GM23338 (cell line): ENCODE measurements around the gene TMEM63A. TPM values are rescaled to one million over a fixed set of nuclear protein-coding genes. Genes with fewer than 3 reads are reported as not detected.

Source experiments
- ATAC-seq: fragments of 200-7000 bp; cut with Tn5 transposase; 3 replicates; pipeline ENCODE4 v1.9.1; 2020
- DNase-seq: peaks from one replicate; pipeline ENCODE4 v3.0.0-alpha.2; 2015; ENCODE audit warnings: low spot score
- H2AFZ ChIP-seq: fragments of 200-600 bp; sonication (generic); 2 replicates; pipeline ENCODE4 v1.8.0; 2016; ENCODE audit warnings: antibody characterized with exemption, mild to moderate bottlenecking, moderate library complexity
- H3F3A ChIP-seq: fragments of 200-600 bp; sonication (generic); replicated peaks from 2 replicates; pipeline ENCODE4 v1.8.0; 2017; ENCODE audit warnings: antibody characterized with exemption, mixed run types, low read depth
- H3K27ac ChIP-seq: fragments of 200-600 bp; sonication (generic); 2 replicates; pipeline ENCODE4 v1.6.1; 2016; ENCODE audit warnings: low read depth
- H3K27me3 ChIP-seq: fragments of 200-600 bp; sonication (generic); 2 replicates; pipeline ENCODE4 v1.8.0; 2016; ENCODE audit warnings: mild to moderate bottlenecking, mixed run types, moderate library complexity; ENCODE audit not compliant: insufficient read depth
- H3K36me3 ChIP-seq: fragments of 200-600 bp; sonication (generic); 2 replicates; pipeline ENCODE4 v1.8.0; 2016; ENCODE audit warnings: mild to moderate bottlenecking; ENCODE audit not compliant: insufficient read depth
- H3K4me1 ChIP-seq: fragments of 200-600 bp; sonication (generic); 2 replicates; pipeline ENCODE4 v1.8.0; 2016; ENCODE audit warnings: mild to moderate bottlenecking, moderate library complexity; ENCODE audit not compliant: insufficient read depth
- H3K4me2 ChIP-seq: fragments of 200-600 bp; sonication (generic); 2 replicates; pipeline ENCODE4 v1.7.1; 2017; ENCODE audit warnings: mixed run types
- H3K4me3 ChIP-seq: fragments of 200-600 bp; sonication (generic); 2 replicates; pipeline ENCODE4 v1.6.1; 2016; ENCODE audit warnings: mixed run types
- H3K79me2 ChIP-seq: fragments of 200-600 bp; sonication (generic); replicated peaks from 2 replicates; pipeline ENCODE4 v1.8.0; 2017; ENCODE audit warnings: mild to moderate bottlenecking; ENCODE audit not compliant: insufficient read depth
- H3K9me2 ChIP-seq: fragments of 200-600 bp; sonication (generic); 2 replicates; pipeline ENCODE4 v1.8.0; 2017; ENCODE audit not compliant: insufficient read depth
- H4K20me1 ChIP-seq: fragments of 200-600 bp; sonication (generic); replicated peaks from 2 replicates; pipeline ENCODE4 v1.8.0; 2017; ENCODE audit warnings: mild to moderate bottlenecking; ENCODE audit not compliant: insufficient read depth
- H3K27ac Mint-ChIP-seq: 2 replicates; pipeline ENCODE4 v1.8.0; 2020; ENCODE audit warnings: inconsistent platforms, mild to moderate bottlenecking, moderate library complexity, mixed read lengths
- H3K27me3 Mint-ChIP-seq: 3 replicates; pipeline ENCODE4 v1.8.0; 2022; ENCODE audit warnings: low read depth, mild to moderate bottlenecking, moderate library complexity, mixed read lengths, inconsistent platforms; ENCODE audit not compliant: insufficient read depth, poor library complexity
- H3K36me3 Mint-ChIP-seq: 3 replicates; pipeline ENCODE4 v1.8.0; 2021; ENCODE audit warnings: low read depth, mild to moderate bottlenecking, inconsistent platforms, moderate library complexity, mixed read lengths
- H3K4me1 Mint-ChIP-seq: 3 replicates; pipeline ENCODE4 v1.8.0; 2020; ENCODE audit warnings: mild to moderate bottlenecking, inconsistent platforms, mixed read lengths
- H3K4me3 Mint-ChIP-seq: 3 replicates; pipeline ENCODE4 v1.8.0; 2021; ENCODE audit warnings: moderate library complexity, mild to moderate bottlenecking, inconsistent platforms, mixed read lengths
- H3K9me3 Mint-ChIP-seq: 3 replicates; pipeline ENCODE4 v1.8.0; 2020; ENCODE audit warnings: moderate library complexity, mild to moderate bottlenecking, inconsistent platforms, mixed read lengths
- CTCF ChIP-seq, 2 experiments: fragments of 200-600 bp in 1 of 2; sonication (generic) in 1 of 2; conservative IDR thresholded peaks; 2 replicates each; pipeline versions ENCODE4 v1.5.1 to v1.6.1; 2016 to 2017; ENCODE audit warnings: antibody characterized with exemption in 2 of 2, low read depth in 2 of 2, mild to moderate bottlenecking in 2 of 2, moderate library complexity in 1 of 2
- EZH2 ChIP-seq: fragments of 200-600 bp; sonication (generic); IDR thresholded peaks from one replicate; pipeline ENCODE4 v1.8.0; 2017; ENCODE audit warnings: antibody characterized with exemption, mild to moderate bottlenecking, low read depth; ENCODE audit not compliant: unreplicated experiment
- EZH2phosphoT487 ChIP-seq: fragments of 200-600 bp; sonication (generic); IDR thresholded peaks from one replicate; pipeline ENCODE4 v1.8.1; 2018; ENCODE audit warnings: antibody characterized with exemption; ENCODE audit not compliant: unreplicated experiment
- JUNB ChIP-seq: IDR thresholded peaks from one replicate; pipeline ENCODE4 v1.6.1; 2016; ENCODE audit warnings: antibody characterized with exemption; ENCODE audit not compliant: unreplicated experiment
- POLR2AphosphoS5 ChIP-seq: IDR thresholded peaks from 2 replicates; pipeline ENCODE4 v1.6.1; 2016; ENCODE audit warnings: antibody characterized with exemption, low read depth
- REST ChIP-seq: IDR thresholded peaks from one replicate; pipeline ENCODE4 v1.6.1; 2018; ENCODE audit warnings: antibody characterized with exemption; ENCODE audit not compliant: unreplicated experiment
- ZNF462 ChIP-seq: fragments of 250-450 bp; sonication (Bioruptor Pico); IDR thresholded peaks from 2 replicates; pipeline ENCODE4 v1.5.0; 2020; ENCODE audit warnings: mild to moderate bottlenecking, moderate library complexity
- polyA plus RNA-seq: library from polyadenylated mRNA; unstranded; fragments of >200 nt; fragmentation: Nextera tagmentation; extraction: Ambion mirVana; gene quantifications from 2 replicates; pipeline ENCODE4 v1.2.1, GENCODE V29; 2016
- total RNA-seq: library from RNA; depleted of rRNA; stranded (reverse); fragments of >200 nt; shearing (Covaris generic); gene quantifications from 2 replicates; pipeline ENCODE4 v1.2.3, GENCODE V29; 2014

Gene TMEM63A
- total and polyA plus RNA-seq, 2 experiments from 2014 or later: 31.7 to 76.9 TPM

- H3K27ac Mint-ChIP-seq: no peak overlapping the region
- ATAC-seq: no peak
Observed at GRCh38 chr1:225889743-225890142, 7.6 kb upstream of the TMEM63A start.

GRCh38 chr1:225888898-225889601 lies 6.9 kb upstream of the TMEM63A start, which contains the start of gene LEFTY1:
TSS of gene LEFTY1 (minus strand) at chr1:225889146. CDS start at chr1:225889066, 80 bp downstream.
- Mint-ChIP-seq H3K36me3 (no peaks in the 10 kb centered on the region), H3K27ac (no peak within 1 kb of the TSS), H3K4me1 (peaks cover 35% of the 10 kb centered on the region), H3K9me3 (no peaks in the 10 kb centered on the region), H3K27me3 (peaks cover 16% of the 10 kb centered on the region), H3K4me3 (peak within 1 kb of the TSS; percentile 46; the same call in 2 of the 3 replicates)
- TF ChIP-seq JUNB (no peak), POLR2AphosphoS5 (peak; percentile 47; the same call in 1 of the 2 replicates), ZNF462 (CRISPR knock-in tag) (no peak), CTCF (conservative IDR thresholded peaks at IDR 0.05; ENCODE audit: low read depth in 2 of 2) (no peak), EZH2phosphoT487 (no peak), EZH2 (no peak), REST (no peak)
- no peak within 1 kb of the TSS for H2AFZ ChIP-seq
- ATAC-seq (peak; percentile 13), DNase-seq (peak; percentile 51)
- H4K20me1 ChIP-seq: no peaks in the 10 kb centered on the region
- H3K27ac ChIP-seq: peak within 1 kb of the TSS; percentile 70
- peaks cover 30% of the 10 kb centered on the region for H3K4me1 ChIP-seq
- peak within 1 kb of the TSS; percentile 81 for H3K4me2 ChIP-seq
- no peaks in the 10 kb centered on the region for H3K27me3 ChIP-seq
- H3K79me2 ChIP-seq: 0 out of 2 replicates have a peak, but pooled peaks cover 4% of the 10 kb centered on the region
- H3K4me3 ChIP-seq: peak within 1 kb of the TSS; percentile 55
- peaks cover 10% of the 10 kb centered on the region for H3F3A ChIP-seq
- no peaks in the 10 kb centered on the region for H3K36me3 ChIP-seq
- H3K9me2 ChIP-seq: no peaks in the 10 kb centered on the region

More at GRCh38 chr1:225889743-225890142, 7.6 kb upstream of the TMEM63A start:
- no peak for TF ChIP-seq EZH2
- peaks cover 16% of the 10 kb centered on the region for H3K27me3 Mint-ChIP-seq
- H3K27me3 ChIP-seq: no peaks in the 10 kb centered on the region
- no peak overlapping the region; the same call in 2 of the 3 replicates for H3K4me3 Mint-ChIP-seq
- H3K36me3 ChIP-seq: no peaks in the 10 kb centered on the region
- H3K9me2 ChIP-seq: no peaks in the 10 kb centered on the region
- H3K27ac ChIP-seq: peak overlapping the region; percentile 70
- H2AFZ ChIP-seq: no peak overlapping the region
- 0 out of 2 replicates have a peak, but pooled peaks cover 4% of the 10 kb centered on the region for H3K79me2 ChIP-seq
- DNase-seq: no peak
- no peaks in the 10 kb centered on the region for H3K36me3 Mint-ChIP-seq
- peaks cover 35% of the 10 kb centered on the region for H3K4me1 Mint-ChIP-seq
- peak overlapping the region; percentile 55; the same call in 1 of the 2 replicates for H3K4me3 ChIP-seq
- H4K20me1 ChIP-seq: no peaks in the 10 kb centered on the region
- H3K4me2 ChIP-seq: peak overlapping the region; percentile 81
- H3K4me1 ChIP-seq: peaks cover 30% of the 10 kb centered on the region
- H3F3A ChIP-seq: peaks cover 10% of the 10 kb centered on the region
- H3K9me3 Mint-ChIP-seq: no peaks in the 10 kb centered on the region
